Measurements from ENCODE around the gene LXN.
"Not testable (repeated sequence)": the region's sequence is repeated elsewhere in the genome, so short reads cannot be mapped to it uniquely, and the experiment has no call there.

LXN gene

GRCh38 chr3:158672215-158673176, at the start of gene LXN:
TSS of gene LXN (minus strand) at chr3:158672648. CDS start at chr3:158672478, 170 bp downstream.
- DNase-seq (ENCODE audit: low spot score) = peak; percentile 52

DNA sequence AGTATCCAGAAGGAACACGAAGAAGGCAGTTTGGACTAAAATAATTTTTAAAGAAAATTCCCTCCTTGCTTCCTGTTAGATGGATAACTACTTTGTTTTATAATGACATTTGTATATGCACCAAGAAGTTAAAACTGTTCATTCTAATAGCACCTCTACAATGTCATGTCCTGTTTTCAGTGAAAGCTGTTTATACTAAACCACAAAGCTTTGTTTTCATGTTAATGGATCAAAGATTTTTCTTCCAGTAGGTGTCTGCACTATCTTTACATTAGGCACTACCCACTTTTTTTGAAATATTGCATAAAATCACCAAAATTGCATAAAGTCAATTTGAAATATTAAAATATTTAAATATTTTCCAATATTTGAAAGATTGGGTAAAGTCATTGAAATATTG, 49.7 kb upstream of the LXN start:
- DNase-seq (ENCODE audit: low spot score) = no peak

GRCh38 chr3:158718490-158719170, 46.2 kb upstream of the LXN start:
- no peak for DNase-seq (ENCODE audit: low spot score)

DNA sequence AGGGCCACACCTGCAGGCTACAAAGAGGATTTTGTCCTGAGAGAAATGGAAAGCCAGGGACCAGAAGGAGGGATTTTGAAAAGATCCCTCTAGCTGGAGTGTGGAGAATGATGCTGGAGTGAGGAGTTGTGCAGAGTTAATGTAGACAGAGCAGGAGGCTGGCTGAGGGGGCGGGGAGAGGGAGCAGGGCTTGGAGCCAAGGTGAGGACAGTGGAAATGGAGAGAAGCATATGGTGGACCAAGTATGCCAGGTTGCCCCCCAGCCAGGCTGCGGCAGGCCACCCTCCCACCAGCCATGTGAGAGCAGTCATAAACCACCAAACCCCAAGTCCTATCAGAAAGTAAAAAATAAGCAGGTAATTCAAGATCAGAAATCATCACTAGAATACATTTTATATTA, 45.1 kb upstream of the LXN start:
- no peak for DNase-seq (ENCODE audit: low spot score)

DNA sequence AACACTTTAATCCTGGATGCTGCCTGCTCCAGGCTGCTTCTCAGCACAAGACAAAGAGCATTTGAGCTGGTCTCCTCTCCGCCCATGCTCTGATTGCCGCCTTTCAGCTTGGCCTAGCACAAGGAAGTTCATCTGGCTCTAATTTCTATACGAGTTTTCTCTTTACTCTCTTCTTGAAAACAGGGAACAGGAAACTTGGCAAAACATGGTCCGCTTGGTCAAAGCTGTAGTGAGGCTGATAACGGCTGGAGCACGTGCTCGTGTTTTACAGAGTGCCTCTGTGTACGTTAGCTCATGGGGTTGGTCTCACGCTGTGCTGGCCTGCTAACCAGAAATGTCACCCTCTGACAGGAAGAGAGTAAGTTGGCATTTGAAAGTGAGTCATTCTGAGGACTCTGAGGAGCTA, 40.6 kb upstream of the LXN start:
- no peak for DNase-seq (ENCODE audit: low spot score)

DNA sequence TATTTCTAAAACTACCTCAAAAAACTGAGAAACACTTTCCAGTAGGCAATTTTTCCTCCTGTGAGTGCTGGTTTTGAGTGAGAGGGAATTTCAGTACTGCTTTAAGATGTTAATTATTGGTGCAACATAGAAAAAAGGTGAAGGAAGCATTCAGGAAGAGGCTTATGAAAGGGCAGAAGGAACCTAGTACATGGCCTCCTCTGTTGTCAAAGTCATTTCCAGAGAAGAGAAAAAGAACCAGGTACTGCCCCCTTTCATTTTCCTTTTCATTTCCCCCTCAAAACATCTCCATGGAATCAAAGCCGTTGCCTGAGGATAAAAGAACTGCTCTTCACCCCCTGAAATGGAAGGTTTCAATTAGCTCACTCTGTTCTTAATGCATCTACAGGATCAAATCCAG, 40.0 kb upstream of the LXN start:
- no peak for DNase-seq (ENCODE audit: low spot score)

DNA sequence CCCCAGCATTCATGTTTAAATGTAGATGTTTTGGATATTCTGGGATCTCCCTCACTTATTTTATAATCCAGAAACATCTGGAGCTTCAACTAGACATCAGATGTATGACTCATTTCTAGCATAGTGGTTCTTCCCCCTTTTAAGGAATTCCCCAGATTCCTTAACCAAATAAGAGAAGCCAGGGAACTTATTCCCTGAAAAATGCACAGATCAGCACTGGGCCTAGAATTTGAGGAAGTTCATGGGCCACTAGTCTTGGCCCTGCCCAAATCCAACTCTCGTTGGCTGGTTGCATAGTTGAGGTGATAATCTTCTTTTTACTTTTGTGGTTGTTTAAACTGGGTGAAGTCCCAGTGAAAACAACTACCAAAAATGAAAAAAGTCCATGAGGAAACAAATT, 39.4 kb upstream of the LXN start:
- DNase-seq (ENCODE audit: low spot score) = no peak

- DNase-seq (ENCODE audit: low spot score) = no peak
Measured at GRCh38 chr3:158710601-158711000, 38.2 kb upstream of the LXN start.

DNA sequence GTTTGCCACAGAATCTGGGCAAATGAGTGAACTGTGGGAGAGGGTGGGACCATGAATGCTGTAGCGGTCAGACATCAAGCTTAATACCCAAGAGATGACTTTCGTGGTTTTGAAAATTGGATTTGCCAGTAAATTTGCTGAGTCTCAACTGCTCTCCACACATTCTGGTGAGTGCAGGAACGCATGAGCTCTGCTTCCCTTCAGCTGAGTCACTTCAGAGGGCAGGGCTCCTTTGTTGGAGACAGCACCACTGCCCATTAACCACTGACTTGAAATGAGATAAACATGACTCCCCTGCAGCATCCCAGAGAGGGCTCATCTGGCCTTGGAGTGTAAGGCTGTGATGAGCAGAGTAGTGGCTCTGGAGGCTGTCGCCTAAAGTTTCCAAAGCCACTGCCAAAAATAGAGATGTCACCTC, 37.2 kb upstream of the LXN start:
- DNase-seq (ENCODE audit: low spot score) = no peak

DNA sequence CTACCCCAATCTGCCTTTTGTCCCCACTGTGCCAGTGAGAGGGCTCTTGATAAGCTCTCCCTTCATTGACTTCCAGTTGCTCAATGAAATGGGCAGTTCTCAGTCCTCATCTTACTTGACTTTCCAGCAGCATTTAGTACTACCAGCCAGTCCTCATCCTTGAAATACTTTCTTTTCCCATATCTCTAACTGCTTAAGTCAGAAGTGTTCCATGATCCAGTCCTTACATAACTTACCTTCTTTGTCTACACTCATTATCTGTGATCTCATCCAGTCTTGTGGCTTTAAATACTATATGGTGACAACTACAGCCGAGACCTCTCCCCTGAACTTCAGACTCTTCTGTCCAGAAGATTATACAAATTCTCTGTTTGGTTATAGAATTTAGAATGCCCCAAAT, 31.1 kb upstream of the LXN start:
- no peak for DNase-seq (ENCODE audit: low spot score)

- no peak for DNase-seq (ENCODE audit: low spot score)
Measured at GRCh38 chr3:158702815-158703481, 30.5 kb upstream of the LXN start.

DNA sequence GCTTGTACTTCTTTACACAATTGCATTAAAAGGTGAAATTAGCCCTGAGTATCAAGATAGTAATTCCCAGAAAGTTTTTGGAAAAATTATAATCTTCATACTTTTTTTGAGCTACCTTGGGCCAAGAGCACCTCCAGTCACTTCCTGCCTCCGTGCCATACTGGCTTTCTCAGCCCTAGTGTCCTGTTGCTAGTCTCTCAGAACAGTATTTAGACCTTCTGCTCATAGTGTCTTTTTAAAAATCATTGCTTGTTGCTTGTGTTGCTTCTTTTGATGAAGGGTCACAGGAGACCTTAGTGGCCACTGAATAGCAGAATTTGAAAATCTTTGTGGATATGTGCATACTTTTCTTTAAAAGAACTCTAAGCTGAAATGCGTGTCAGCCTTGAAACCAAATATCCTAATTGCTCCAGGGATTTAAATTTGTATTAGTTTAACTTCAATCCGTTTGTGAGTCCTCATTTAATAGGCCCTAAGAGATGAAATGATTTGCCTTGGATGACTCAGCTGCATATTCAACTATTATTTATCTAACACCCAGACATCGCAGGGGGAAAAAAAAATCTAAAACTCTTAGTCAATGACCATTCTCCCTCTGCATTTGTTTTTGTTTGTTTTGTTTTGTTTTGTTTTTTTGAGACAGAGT, 29.1 kb upstream of the LXN start:
- no peak for DNase-seq (ENCODE audit: low spot score)

DNA sequence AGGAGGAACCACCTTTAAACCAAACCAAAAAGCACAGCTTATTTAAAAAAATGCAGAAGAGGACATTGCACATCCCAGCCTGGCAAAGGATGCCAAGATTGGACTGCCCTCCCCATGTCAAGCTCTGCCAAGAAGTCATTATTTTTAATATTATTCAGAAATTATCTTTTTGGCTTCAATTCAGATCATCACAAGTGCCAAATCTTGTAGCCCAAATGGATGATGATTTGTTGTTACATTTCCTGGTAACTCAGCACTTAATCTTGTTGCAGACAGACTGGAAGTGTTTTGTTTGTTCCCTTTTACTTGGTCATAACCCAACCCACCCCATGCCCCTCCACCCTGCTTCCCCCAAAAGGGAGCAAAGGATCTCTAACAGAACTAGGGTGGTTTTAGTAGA, 28.1 kb upstream of the LXN start:
- no peak for DNase-seq (ENCODE audit: low spot score)

DNA sequence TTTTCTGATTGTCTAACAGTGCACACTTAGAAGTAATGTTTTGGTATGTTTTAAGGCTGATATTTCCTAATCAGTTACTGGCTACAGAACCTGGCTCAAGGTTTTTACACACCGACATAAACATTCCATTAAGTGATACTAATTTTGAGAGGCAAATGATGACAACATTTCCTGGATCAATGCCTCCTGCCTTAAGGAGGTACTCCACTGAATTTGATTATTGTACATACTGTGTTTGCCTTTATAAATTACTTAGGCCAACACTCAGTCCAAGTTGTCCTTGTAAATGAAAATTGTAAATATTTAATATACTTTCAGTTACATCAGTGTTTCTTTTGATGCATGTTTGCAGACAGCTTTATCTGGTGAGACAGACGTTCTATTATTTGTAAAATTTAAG, 24.2 kb upstream of the LXN start:
- DNase-seq (ENCODE audit: low spot score) = no peak

- not testable (repeated sequence) for DNase-seq (ENCODE audit: low spot score)
Measured at GRCh38 chr3:158693866-158694456, 21.5 kb upstream of the LXN start.

- DNase-seq (ENCODE audit: low spot score) = no peak
Measured at GRCh38 chr3:158685159-158685558, 12.7 kb upstream of the LXN start.

DNA sequence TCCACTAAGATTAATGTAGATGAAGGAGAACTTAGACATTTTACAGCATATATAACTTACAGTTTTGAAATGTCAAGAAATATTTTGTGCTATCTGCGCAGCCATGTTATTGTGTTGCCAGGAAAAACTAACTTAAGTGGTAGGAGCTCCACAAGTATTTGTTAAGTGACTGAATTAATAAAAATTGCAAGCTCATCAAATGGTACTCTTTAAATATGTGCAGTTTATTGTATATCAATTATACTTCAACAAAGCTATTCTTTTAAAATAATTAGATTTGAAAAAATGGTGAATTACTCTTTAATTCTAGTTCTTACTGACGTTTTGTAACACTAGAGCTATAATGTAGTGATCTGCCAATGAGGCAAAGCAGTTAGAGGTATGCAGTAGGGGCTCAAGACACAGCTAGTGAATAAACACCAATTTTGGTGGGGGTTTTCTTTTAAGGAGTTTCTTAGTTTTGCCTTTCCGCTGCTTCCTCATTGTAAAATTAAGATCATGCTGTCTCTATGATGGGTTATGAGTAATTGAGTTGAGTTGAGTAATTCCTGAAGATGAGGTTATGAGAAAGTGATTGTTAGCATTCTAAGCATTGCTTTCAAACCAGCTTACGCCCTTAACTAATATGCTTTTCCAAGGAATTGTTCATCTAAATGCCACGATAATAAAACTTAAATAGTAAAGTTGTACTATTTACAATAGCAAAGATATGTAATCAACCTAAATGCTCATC, 10.9 kb upstream of the LXN start:
- DNase-seq (ENCODE audit: low spot score) = no peak

DNA sequence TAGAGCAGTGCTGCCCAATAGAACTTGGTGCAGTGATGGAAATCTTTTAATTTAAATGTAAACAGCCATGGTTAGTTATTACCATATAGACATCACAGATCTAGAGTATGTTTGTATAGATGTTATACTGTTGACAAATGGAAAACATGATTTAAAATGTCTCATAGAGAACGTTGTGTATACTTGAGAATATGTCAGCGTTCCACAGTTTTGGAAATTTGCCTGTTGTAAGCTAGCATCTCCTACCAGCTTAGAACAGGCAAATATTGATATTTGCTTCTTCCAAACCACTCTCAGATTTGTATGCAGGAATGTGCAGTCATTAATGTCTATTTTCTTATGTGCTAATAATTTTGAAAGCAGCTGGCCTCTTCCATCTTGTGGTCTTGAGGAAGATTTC, 8.4 kb upstream of the LXN start:
- DNase-seq (ENCODE audit: low spot score) = no peak

GRCh38 chr3:158679547-158680000, 7.1 kb upstream of the LXN start:
- DNase-seq (ENCODE audit: low spot score) = no peak

DNA sequence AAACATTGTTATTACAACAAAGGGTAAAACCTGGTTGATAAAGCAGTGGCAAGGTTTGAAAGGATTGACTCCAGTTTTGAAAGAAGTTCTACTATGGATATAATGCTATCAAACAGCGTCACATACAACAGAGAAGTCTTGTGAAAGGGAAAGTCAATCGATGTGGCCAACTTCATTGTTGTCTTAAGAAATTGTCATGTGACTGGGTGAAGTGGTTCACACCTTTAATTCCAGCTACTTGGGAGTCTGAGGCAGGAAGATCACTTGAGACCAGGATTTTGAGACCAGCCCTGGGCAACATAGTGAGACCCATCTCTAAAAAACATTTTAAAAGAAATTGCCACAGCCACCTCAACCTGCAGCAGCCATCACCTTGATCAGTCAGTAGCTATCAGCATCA, 6.2 kb upstream of the LXN start:
- DNase-seq (ENCODE audit: low spot score) = no peak

DNA sequence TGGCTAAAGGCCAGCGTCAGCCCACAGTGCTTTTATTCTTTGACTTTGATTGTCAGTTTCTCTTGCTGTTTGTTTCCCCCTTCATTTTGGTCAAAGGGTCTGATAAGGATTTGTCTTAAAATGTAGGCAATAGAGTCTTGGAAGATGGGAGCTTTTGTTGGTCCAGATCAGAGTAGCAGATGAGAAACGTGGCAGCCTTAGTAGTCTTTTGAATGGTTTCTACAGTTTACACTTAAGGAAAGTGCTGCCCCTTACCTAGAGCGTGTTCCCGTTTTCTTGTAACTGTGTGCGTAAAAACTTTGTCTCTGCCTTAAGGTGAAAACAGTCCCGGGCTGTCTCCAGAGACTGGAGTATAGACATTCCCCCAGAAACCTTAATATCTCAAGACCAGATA, 630 bp downstream of the LXN start:
- DNase-seq (ENCODE audit: low spot score) = no peak
